HL-60 (cell line): ENCODE results near the gene SH3RF1.

Experiments
- POLR2AphosphoS5 ChIP-seq: IDR thresholded peaks from 2 replicates; pipeline ENCODE4 v1.6.1; 2012; ENCODE audit warnings: low read depth
- TF ChIP-seq, protein P1 (sequence below): IDR thresholded peaks from 2 replicates; pipeline ENCODE4 v1.6.1; 2012; ENCODE audit warnings: low read depth; ENCODE audit not compliant: insufficient replicate concordance
- TF ChIP-seq, protein P2 (sequence below): IDR thresholded peaks from one replicate; pipeline ENCODE4 v1.5.1; 2011; ENCODE audit warnings: low read length, control low read depth, inconsistent platforms; ENCODE audit not compliant: insufficient read depth

DNA sequence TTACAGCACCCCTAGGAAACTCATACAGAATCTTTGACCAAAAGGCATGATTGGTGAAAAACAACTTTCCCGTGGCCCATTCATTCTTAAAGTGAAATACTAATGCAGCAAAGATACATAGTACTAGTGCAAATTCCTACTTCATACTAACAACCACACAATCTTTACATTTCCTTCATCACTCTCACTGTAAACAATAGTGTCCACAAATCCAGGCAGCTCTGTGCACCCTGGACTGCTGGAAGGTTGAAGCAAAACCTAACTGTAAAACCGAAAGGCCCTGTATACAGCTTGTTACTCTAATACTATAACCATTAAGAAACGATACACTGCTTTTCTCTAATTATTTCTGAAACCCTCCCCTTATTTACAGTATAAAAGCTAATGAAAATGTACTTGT, 82.6 kb downstream of the SH3RF1 start:
- TF ChIP-seq, protein P1, sequence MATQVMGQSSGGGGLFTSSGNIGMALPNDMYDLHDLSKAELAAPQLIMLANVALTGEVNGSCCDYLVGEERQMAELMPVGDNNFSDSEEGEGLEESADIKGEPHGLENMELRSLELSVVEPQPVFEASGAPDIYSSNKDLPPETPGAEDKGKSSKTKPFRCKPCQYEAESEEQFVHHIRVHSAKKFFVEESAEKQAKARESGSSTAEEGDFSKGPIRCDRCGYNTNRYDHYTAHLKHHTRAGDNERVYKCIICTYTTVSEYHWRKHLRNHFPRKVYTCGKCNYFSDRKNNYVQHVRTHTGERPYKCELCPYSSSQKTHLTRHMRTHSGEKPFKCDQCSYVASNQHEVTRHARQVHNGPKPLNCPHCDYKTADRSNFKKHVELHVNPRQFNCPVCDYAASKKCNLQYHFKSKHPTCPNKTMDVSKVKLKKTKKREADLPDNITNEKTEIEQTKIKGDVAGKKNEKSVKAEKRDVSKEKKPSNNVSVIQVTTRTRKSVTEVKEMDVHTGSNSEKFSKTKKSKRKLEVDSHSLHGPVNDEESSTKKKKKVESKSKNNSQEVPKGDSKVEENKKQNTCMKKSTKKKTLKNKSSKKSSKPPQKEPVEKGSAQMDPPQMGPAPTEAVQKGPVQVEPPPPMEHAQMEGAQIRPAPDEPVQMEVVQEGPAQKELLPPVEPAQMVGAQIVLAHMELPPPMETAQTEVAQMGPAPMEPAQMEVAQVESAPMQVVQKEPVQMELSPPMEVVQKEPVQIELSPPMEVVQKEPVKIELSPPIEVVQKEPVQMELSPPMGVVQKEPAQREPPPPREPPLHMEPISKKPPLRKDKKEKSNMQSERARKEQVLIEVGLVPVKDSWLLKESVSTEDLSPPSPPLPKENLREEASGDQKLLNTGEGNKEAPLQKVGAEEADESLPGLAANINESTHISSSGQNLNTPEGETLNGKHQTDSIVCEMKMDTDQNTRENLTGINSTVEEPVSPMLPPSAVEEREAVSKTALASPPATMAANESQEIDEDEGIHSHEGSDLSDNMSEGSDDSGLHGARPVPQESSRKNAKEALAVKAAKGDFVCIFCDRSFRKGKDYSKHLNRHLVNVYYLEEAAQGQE = no peak
- TF ChIP-seq, protein P2, sequence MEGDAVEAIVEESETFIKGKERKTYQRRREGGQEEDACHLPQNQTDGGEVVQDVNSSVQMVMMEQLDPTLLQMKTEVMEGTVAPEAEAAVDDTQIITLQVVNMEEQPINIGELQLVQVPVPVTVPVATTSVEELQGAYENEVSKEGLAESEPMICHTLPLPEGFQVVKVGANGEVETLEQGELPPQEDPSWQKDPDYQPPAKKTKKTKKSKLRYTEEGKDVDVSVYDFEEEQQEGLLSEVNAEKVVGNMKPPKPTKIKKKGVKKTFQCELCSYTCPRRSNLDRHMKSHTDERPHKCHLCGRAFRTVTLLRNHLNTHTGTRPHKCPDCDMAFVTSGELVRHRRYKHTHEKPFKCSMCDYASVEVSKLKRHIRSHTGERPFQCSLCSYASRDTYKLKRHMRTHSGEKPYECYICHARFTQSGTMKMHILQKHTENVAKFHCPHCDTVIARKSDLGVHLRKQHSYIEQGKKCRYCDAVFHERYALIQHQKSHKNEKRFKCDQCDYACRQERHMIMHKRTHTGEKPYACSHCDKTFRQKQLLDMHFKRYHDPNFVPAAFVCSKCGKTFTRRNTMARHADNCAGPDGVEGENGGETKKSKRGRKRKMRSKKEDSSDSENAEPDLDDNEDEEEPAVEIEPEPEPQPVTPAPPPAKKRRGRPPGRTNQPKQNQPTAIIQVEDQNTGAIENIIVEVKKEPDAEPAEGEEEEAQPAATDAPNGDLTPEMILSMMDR = no peak
- no peak for TF ChIP-seq POLR2AphosphoS5
